ENCODE data around the gene TBC1D24.

TBC1D24 gene

DNA sequence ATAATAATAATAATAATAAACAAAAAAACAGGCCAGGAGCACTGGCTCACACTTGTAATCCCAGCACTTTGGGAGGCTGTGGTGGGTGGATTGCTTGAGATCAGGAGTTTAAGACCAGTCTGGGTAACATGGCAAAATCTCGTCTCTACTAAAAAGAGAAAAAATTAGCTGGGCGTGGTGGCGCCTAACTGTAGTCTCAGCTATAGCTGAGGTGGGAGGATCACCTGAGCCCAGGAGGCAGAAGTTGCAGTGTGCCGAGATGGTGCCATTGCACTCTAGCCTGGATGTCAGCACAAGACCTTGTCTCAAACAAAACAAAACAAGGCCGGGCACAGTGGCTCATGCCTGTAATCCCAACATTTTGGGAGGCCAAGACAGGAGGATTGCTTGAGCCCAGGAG, 20.1 kb downstream of the TBC1D24 start:
- no peak for TF ChIP-seq ESRRG (CRISPR knock-in tag; IDR thresholded peaks at IDR 0.05)
- TF ChIP-seq ZFP3 (CRISPR knock-in tag; IDR thresholded peaks at IDR 0.05), result no peak
- no peak for TF ChIP-seq ZFP30 (CRISPR knock-in tag; IDR thresholded peaks at IDR 0.05)
- TF ChIP-seq, protein P1, sequence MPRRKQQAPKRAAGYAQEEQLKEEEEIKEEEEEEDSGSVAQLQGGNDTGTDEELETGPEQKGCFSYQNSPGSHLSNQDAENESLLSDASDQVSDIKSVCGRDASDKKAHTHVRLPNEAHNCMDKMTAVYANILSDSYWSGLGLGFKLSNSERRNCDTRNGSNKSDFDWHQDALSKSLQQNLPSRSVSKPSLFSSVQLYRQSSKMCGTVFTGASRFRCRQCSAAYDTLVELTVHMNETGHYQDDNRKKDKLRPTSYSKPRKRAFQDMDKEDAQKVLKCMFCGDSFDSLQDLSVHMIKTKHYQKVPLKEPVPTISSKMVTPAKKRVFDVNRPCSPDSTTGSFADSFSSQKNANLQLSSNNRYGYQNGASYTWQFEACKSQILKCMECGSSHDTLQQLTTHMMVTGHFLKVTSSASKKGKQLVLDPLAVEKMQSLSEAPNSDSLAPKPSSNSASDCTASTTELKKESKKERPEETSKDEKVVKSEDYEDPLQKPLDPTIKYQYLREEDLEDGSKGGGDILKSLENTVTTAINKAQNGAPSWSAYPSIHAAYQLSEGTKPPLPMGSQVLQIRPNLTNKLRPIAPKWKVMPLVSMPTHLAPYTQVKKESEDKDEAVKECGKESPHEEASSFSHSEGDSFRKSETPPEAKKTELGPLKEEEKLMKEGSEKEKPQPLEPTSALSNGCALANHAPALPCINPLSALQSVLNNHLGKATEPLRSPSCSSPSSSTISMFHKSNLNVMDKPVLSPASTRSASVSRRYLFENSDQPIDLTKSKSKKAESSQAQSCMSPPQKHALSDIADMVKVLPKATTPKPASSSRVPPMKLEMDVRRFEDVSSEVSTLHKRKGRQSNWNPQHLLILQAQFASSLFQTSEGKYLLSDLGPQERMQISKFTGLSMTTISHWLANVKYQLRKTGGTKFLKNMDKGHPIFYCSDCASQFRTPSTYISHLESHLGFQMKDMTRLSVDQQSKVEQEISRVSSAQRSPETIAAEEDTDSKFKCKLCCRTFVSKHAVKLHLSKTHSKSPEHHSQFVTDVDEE (CRISPR knock-in tag; IDR thresholded peaks at IDR 0.05), result no peak
- TF ChIP-seq OSR1 (CRISPR knock-in tag; IDR thresholded peaks at IDR 0.05), result no peak
- no peak for TF ChIP-seq GLIS3 (CRISPR knock-in tag; IDR thresholded peaks at IDR 0.05)
- TF ChIP-seq CSDC2 (CRISPR knock-in tag; IDR thresholded peaks at IDR 0.05), result no peak
- TF ChIP-seq ZNF565 (CRISPR knock-in tag; conservative IDR thresholded peaks at IDR 0.05; ENCODE audit: low read depth), result no peak
- no peak for TF ChIP-seq TCF4 (CRISPR knock-in tag; IDR thresholded peaks at IDR 0.05; ENCODE audit: borderline replicate concordance)
- TF ChIP-seq, protein P2, sequence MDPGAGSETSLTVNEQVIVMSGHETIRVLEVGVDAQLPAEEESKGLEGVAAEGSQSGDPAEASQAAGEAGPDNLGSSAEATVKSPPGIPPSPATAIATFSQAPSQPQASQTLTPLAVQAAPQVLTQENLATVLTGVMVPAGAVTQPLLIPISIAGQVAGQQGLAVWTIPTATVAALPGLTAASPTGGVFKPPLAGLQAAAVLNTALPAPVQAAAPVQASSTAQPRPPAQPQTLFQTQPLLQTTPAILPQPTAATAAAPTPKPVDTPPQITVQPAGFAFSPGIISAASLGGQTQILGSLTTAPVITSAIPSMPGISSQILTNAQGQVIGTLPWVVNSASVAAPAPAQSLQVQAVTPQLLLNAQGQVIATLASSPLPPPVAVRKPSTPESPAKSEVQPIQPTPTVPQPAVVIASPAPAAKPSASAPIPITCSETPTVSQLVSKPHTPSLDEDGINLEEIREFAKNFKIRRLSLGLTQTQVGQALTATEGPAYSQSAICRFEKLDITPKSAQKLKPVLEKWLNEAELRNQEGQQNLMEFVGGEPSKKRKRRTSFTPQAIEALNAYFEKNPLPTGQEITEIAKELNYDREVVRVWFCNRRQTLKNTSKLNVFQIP (CRISPR knock-in tag; IDR thresholded peaks at IDR 0.05; ENCODE audit: borderline replicate concordance, low read depth), result no peak
- no peak for TF ChIP-seq ISL1 (CRISPR knock-in tag; IDR thresholded peaks at IDR 0.05)
- no peak for TF ChIP-seq ARNTL (CRISPR knock-in tag; IDR thresholded peaks at IDR 0.05; ENCODE audit: borderline replicate concordance, low read depth)
- TF ChIP-seq ZNF70 (CRISPR knock-in tag; IDR thresholded peaks at IDR 0.05), result no peak
- no peak for TF ChIP-seq TOX (CRISPR knock-in tag; IDR thresholded peaks at IDR 0.05; ENCODE audit: borderline replicate concordance)
- TF ChIP-seq, protein P3, sequence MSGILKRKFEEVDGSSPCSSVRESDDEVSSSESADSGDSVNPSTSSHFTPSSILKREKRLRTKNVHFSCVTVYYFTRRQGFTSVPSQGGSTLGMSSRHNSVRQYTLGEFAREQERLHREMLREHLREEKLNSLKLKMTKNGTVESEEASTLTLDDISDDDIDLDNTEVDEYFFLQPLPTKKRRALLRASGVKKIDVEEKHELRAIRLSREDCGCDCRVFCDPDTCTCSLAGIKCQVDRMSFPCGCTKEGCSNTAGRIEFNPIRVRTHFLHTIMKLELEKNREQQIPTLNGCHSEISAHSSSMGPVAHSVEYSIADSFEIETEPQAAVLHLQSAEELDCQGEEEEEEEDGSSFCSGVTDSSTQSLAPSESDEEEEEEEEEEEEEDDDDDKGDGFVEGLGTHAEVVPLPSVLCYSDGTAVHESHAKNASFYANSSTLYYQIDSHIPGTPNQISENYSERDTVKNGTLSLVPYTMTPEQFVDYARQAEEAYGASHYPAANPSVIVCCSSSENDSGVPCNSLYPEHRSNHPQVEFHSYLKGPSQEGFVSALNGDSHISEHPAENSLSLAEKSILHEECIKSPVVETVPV (CRISPR knock-in tag; IDR thresholded peaks at IDR 0.05), result no peak
- TF ChIP-seq PPARA (CRISPR knock-in tag; IDR thresholded peaks at IDR 0.05; ENCODE audit: borderline replicate concordance), result no peak
- no peak for ATAC-seq

DNA sequence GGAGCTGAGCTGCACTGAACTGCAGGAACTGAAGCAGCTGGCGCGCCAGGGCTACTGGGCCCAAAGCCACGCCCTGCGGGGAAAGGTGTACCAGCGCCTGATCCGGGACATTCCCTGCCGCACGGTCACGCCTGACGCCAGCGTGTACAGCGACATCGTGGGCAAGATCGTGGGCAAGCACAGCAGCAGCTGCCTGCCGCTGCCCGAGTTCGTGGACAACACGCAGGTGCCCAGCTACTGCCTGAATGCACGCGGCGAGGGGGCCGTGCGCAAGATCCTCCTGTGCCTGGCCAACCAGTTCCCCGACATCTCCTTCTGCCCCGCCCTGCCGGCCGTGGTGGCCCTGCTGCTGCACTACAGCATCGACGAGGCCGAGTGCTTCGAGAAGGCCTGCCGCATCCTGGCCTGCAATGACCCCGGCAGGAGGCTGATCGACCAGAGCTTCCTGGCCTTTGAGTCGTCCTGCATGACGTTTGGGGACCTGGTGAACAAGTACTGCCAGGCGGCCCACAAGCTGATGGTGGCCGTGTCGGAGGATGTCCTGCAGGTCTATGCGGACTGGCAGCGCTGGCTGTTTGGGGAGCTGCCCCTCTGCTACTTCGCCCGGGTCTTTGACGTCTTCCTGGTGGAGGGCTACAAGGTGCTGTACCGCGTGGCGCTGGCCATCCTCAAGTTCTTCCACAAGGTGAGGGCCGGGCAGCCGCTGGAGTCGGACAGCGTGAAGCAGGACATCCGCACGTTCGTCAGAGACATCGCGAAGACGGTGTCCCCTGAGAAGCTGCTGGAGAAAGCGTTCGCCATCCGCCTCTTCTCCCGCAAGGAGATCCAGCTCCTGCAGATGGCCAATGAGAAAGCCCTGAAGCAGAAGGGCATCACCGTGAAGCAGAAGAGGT, 21.5 kb downstream of the TBC1D24 start:
- TF ChIP-seq ESRRG (CRISPR knock-in tag; IDR thresholded peaks at IDR 0.05), result no peak
- no peak for TF ChIP-seq TOX (CRISPR knock-in tag; IDR thresholded peaks at IDR 0.05; ENCODE audit: borderline replicate concordance)
- TF ChIP-seq, protein P3 (CRISPR knock-in tag; IDR thresholded peaks at IDR 0.05), result no peak
- TF ChIP-seq SNAI2 (CRISPR knock-in tag; IDR thresholded peaks at IDR 0.05), result no peak
- TF ChIP-seq PPARA (CRISPR knock-in tag; IDR thresholded peaks at IDR 0.05; ENCODE audit: borderline replicate concordance), result no peak
- TF ChIP-seq GLIS3 (CRISPR knock-in tag; IDR thresholded peaks at IDR 0.05), result no peak
- TF ChIP-seq ZNF70 (CRISPR knock-in tag; IDR thresholded peaks at IDR 0.05), result no peak
- no peak for TF ChIP-seq CSDC2 (CRISPR knock-in tag; IDR thresholded peaks at IDR 0.05)
- no peak for TF ChIP-seq ZFP3 (CRISPR knock-in tag; IDR thresholded peaks at IDR 0.05)
- TF ChIP-seq OSR1 (CRISPR knock-in tag; IDR thresholded peaks at IDR 0.05), result no peak
- TF ChIP-seq, protein P2 (CRISPR knock-in tag; IDR thresholded peaks at IDR 0.05; ENCODE audit: borderline replicate concordance, low read depth), result no peak
- TF ChIP-seq TCF4 (CRISPR knock-in tag; IDR thresholded peaks at IDR 0.05; ENCODE audit: borderline replicate concordance), result no peak
- TF ChIP-seq ZNF565 (CRISPR knock-in tag; conservative IDR thresholded peaks at IDR 0.05; ENCODE audit: low read depth), result no peak
- ATAC-seq, result no peak

DNA sequence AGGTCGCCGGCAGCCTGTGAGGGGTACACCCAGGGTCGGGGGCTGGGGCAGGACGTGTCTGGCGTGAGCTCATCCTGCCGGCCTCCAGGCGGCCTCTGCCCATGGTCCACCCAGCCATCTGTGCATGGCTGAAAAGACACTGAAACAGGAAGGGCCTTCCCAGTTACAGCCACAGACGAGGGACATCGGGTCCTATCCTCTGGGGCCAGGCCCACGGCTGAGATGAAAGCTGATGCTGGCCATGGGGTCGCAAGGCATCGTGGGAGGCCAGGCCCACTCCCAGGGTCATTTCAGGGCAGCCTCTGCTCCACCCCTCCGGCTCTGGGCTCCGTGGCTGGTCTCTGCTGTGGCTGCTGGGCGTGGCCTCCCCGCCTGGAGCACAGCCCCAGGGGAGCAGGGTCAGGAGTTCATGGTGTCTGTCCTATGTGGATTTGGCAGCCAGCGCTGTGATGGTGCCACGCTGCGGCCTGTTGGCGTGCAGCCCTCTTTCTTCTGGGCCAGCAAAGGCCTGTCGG, 22.2 kb downstream of the TBC1D24 start:
- TF ChIP-seq ESRRG (CRISPR knock-in tag; IDR thresholded peaks at IDR 0.05) (no peak), SNAI2 (CRISPR knock-in tag; IDR thresholded peaks at IDR 0.05) (0 out of 2 replicates have a peak, but pooled peaks have one; percentile 27)
- ATAC-seq, result no peak

All from SK-N-SH treated with all-trans-retinoic acid at 6 μM for 48 hours (cell line).